ENCODE data around the gene STK32B. TPM values are rescaled to one million over a fixed set of nuclear protein-coding genes. Genes with fewer than 3 reads are reported as not detected.

Gene STK32B
- total and polyA plus RNA-seq, 2 donors (not counting 3 experiments of a cell fraction or from before 2014, with no cell fraction given) = 5.6 to 7.8 TPM

DNA sequence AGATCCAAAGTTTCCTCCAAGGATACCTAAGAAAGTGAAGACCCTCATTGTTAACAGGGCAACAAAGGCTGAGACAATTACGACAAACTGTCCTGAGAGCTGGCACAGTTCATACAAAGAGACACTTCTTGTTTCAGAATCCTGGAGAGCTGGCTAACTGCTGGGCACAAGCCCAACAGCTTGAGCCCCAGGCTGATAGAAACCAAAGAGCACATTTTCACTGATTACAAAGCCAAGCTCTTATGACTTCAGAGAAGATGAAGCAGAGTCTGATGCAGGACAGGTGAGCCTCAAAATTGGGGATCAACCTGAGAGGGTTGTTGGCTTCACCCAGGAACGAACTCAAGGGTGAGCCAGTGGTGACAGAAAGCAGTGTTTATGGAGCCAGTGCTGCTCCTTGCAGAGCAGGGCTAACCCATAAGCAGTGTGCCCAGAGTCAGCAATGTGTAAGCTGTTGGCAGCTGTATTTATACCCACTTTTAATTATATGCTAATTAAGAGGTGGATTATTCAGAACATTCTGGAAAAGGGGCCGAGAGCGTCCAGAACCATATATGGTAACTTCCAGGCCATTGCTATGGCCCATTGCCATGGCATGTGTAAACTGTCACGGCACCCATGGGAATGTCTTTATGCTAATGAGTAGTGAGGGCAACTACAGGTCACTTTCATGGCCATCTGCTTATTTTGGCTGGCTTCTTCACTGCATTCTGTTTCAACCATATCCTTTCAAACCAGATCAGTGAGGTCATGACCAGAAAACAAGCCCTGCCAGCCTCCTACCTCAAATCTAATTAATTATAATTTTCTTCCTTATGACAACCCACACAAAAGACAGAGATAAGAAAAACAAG is 473.4 kb downstream of the STK32B start:
- CTCF ChIA-PET = no interaction called here
- no peak overlapping the region for H3K4me3 ChIP-seq (replicated peaks in 1 of 3; ENCODE audit: insufficient read depth in 1 of 3, low read depth in 1 of 3, low read length in 3 of 3)
- no peak overlapping the region for H3K9ac ChIP-seq (replicated peaks; ENCODE audit: extremely low read depth, insufficient read depth, low read length)
- no TSS peak for BruUV-seq (replicated peaks)
- intact Hi-C loops (cut with micrococcal nuclease) = no loop called here
- no peaks in the 10 kb centered on the region for H3K9me3 ChIP-seq (replicated peaks; ENCODE audit: control insufficient read depth, insufficient read depth, low read length)
- DNase-seq (ENCODE audit: low read depth, low spot score) (peak; percentile 14), FAIRE-seq (no peak)
- no peaks in the 10 kb centered on the region for H3K27me3 ChIP-seq (ENCODE audit: control insufficient read depth in 2 of 2, insufficient read depth in 2 of 2, low read length in 2 of 2)
- H3K9me1 ChIP-seq (replicated peaks; ENCODE audit: control insufficient read depth, extremely low read depth, insufficient read depth, low read length) = no peaks in the 10 kb centered on the region
- POLR2A ChIA-PET = interaction anchor here (0.6 kb wide), 1 partner anchor 30 kb away, joined by 3 read pairs; no protein-coding TSS in a partner anchor
- no peak for TF ChIP-seq MYC (IDR thresholded peaks at IDR 0.05; ENCODE audit: low read depth, low read length)
- no peak for TF ChIP-seq CTCF (IDR thresholded peaks at IDR 0.05; ENCODE audit: extremely low read depth in 1 of 2, insufficient read depth in 1 of 2, low read depth in 1 of 2, low read length in 2 of 2)
- no peak for TF ChIP-seq POLR2AphosphoS5 (IDR thresholded peaks at IDR 0.05; ENCODE audit: insufficient read depth, low read depth, low read length)
- no peak for TF ChIP-seq FOS (IDR thresholded peaks at IDR 0.05; ENCODE audit: borderline replicate concordance, insufficient read depth, low read length)
- TF ChIP-seq JUN (IDR thresholded peaks at IDR 0.05; ENCODE audit: borderline replicate concordance, insufficient read depth, insufficient read length, low read depth) = no peak
- TF ChIP-seq POLR2A (IDR thresholded peaks at IDR 0.05; ENCODE audit: low read depth, low read length) = no peak
- TF ChIP-seq MAX (IDR thresholded peaks at IDR 0.05; ENCODE audit: insufficient read depth, insufficient read length) = no peak
- TF ChIP-seq GATA2 (IDR thresholded peaks at IDR 0.05; ENCODE audit: insufficient read depth, insufficient read length, low read depth, low read length) = no peak
- TF ChIP-seq EZH2 (IDR thresholded peaks at IDR 0.05; ENCODE audit: borderline replicate concordance, low read depth, low read length, severe bottlenecking) = no peak
- H4K20me1 ChIP-seq (replicated peaks; ENCODE audit: control insufficient read depth, extremely low read depth, insufficient read depth, low read length) = no peaks in the 10 kb centered on the region
- no peaks in the 10 kb centered on the region for H3K36me3 ChIP-seq (ENCODE audit: control insufficient read depth in 2 of 2, extremely low read depth in 1 of 2, insufficient read depth in 2 of 2, low read length in 2 of 2)
- no peak overlapping the region for H3K27ac ChIP-seq (ENCODE audit: insufficient read depth, low read depth, low read length)
- H2AFZ ChIP-seq (ENCODE audit: low read depth, low read length) = no peak overlapping the region
- dilution Hi-C loops (cut with MboI; ENCODE audit: extremely low pct_ligation_motif_present, low sequenced_read_pairs) = no loop called here
- no peaks in the 10 kb centered on the region for H3K4me1 ChIP-seq (ENCODE audit: control insufficient read depth, extremely low read depth, insufficient read depth, low read length)
- H3K4me2 ChIP-seq (ENCODE audit: insufficient read depth, low read length) = no peak overlapping the region
- no peaks in the 10 kb centered on the region for H3K79me2 ChIP-seq (ENCODE audit: control insufficient read depth, insufficient read depth, low read length)

Data from endothelial cell of umbilical vein (primary cell).